GM19372 (cell line): ENCODE data around the gene MARK1.

Source experiments
- ATAC-seq: cut with Tn5 transposase; IDR thresholded peaks from one replicate; pipeline ENCODE4 v1.9.1; 2021; ENCODE audit warnings: mild to moderate bottlenecking, low read depth, moderate library complexity; ENCODE audit not compliant: unreplicated experiment

The MARK1 gene

GRCh38 chr1:220528679-220529501 is 954 bp downstream of the MARK1 start:
- ATAC-seq: no peak

- no peak for ATAC-seq
These were observed 1.6 kb downstream of the MARK1 start for GRCh38 chr1:220529521-220530020.

GRCh38 chr1:220533504-220534109 is 5.7 kb downstream of the MARK1 start:
- no peak for ATAC-seq

GRCh38 chr1:220544901-220545303 is 17.0 kb downstream of the MARK1 start:
- no peak for ATAC-seq

GRCh38 chr1:220550811-220551399 is 23.0 kb downstream of the MARK1 start:
- ATAC-seq: no peak

GRCh38 chr1:220551718-220552117 is 23.8 kb downstream of the MARK1 start:
- no peak for ATAC-seq

- ATAC-seq: no peak
These were observed 24.8 kb downstream of the MARK1 start for GRCh38 chr1:220552672-220553260.

- ATAC-seq: no peak
These were observed 28.7 kb downstream of the MARK1 start for GRCh38 chr1:220556641-220557040.

GRCh38 chr1:220563564-220563963 is 35.6 kb downstream of the MARK1 start:
- ATAC-seq: no peak

- no peak for ATAC-seq
These were observed 36.3 kb downstream of the MARK1 start for GRCh38 chr1:220564216-220564615.

- no peak for ATAC-seq
These were observed 37.7 kb downstream of the MARK1 start for GRCh38 chr1:220565670-220566069.

- ATAC-seq: no peak
These were observed 38.9 kb downstream of the MARK1 start for GRCh38 chr1:220566869-220567268.

- no peak for ATAC-seq
These were observed 44.5 kb downstream of the MARK1 start for GRCh38 chr1:220572416-220572815.

- no peak for ATAC-seq
These were observed 45.9 kb downstream of the MARK1 start for GRCh38 chr1:220573836-220574235.

GRCh38 chr1:220575718-220576497 is 48.0 kb downstream of the MARK1 start:
- no peak for ATAC-seq

GRCh38 chr1:220577926-220578325 is 50.0 kb downstream of the MARK1 start:
- ATAC-seq: no peak

- ATAC-seq: no peak
These were observed 51.4 kb downstream of the MARK1 start for GRCh38 chr1:220579317-220579716.

- ATAC-seq: no peak
These were observed 64.8 kb downstream of the MARK1 start for GRCh38 chr1:220592714-220593113.

- no peak for ATAC-seq
These were observed 66.4 kb downstream of the MARK1 start for GRCh38 chr1:220594356-220594755.

- no peak for ATAC-seq
These were observed 67.2 kb downstream of the MARK1 start for GRCh38 chr1:220595179-220595578.
